CD14-positive monocyte (primary cell): ENCODE results near the gene G2E3. TPM values are rescaled to one million over a fixed set of nuclear protein-coding genes. Genes with fewer than 3 reads are reported as not detected.
"Not testable (repeated sequence)": the region's sequence is repeated elsewhere in the genome, so short reads cannot be mapped to it uniquely, and the experiment has no call there.

ENCODE experiments used
- DNase-seq, 3 donors: peaks; one replicate each; pipeline ENCODE4 v3.0.0-alpha.2; 2011 to 2022
- H2AFZ ChIP-seq: 2 replicates; pipeline ENCODE4 v1.6.0; 2012; ENCODE audit warnings: mild to moderate bottlenecking, low read depth, low read length, inconsistent platforms; ENCODE audit not compliant: insufficient read depth, poor library complexity, severe bottlenecking
- H3K27ac ChIP-seq, 2 donors: 1 replicate in 1 of 2; 2 replicates in 1 of 2; pipeline ENCODE4 v1.5.1; 2012 to 2013; ENCODE audit warnings: low read length in 2 of 2, control low read depth in 1 of 2, inconsistent platforms in 1 of 2, low read depth in 1 of 2, mild to moderate bottlenecking in 1 of 2
- H3K27me3 ChIP-seq, 2 donors: one replicate each; pipeline versions ENCODE4 v1.6.0 to v1.6.1; 2011 to 2013; ENCODE audit warnings: low read length in 2 of 2; ENCODE audit not compliant: control insufficient read depth in 2 of 2, insufficient read depth in 2 of 2
- H3K36me3 ChIP-seq, 2 donors: replicated peaks in 1 of 2; 1 replicate in 1 of 2; 2 replicates in 1 of 2; pipeline versions ENCODE4 v1.5.1 to v1.6.1; 2012 to 2013; ENCODE audit warnings: low read length in 2 of 2, control low read depth in 1 of 2, inconsistent platforms in 1 of 2, mild to moderate bottlenecking in 1 of 2; ENCODE audit not compliant: insufficient read depth in 2 of 2, control insufficient read depth in 1 of 2
- H3K4me1 ChIP-seq, 2 donors: 1 replicate in 1 of 2; 2 replicates in 1 of 2; pipeline versions ENCODE4 v1.5.1 to v1.6.1; 2012 to 2013; ENCODE audit warnings: low read length in 2 of 2, control low read depth in 1 of 2, inconsistent platforms in 1 of 2, mild to moderate bottlenecking in 1 of 2, moderate library complexity in 1 of 2; ENCODE audit not compliant: insufficient read depth in 2 of 2, control insufficient read depth in 1 of 2
- H3K4me2 ChIP-seq: replicated peaks from 2 replicates; pipeline ENCODE3; 2012; ENCODE audit warnings: low read length, moderate library complexity, mild to moderate bottlenecking; ENCODE audit not compliant: poor library complexity, severe bottlenecking; ENCODE audit errors: extremely low read depth
- H3K4me3 ChIP-seq, 3 experiments: fragments of 200-600 bp in 1 of 3; sonication (generic) in 1 of 3; replicated peaks in 1 of 3; 1 replicate in 2 of 3; 2 replicates in 1 of 3; pipeline ENCODE4 v1.5.1; 2011 to 2013; ENCODE audit warnings: low read length in 3 of 3, mild to moderate bottlenecking in 3 of 3, control low read depth in 2 of 3, low read depth in 2 of 3, inconsistent platforms in 1 of 3, moderate library complexity in 1 of 3
- H3K79me2 ChIP-seq: 2 replicates; pipeline ENCODE4 v1.6.0; 2012; ENCODE audit warnings: mild to moderate bottlenecking, control low read depth, inconsistent platforms, low read length, moderate library complexity; ENCODE audit not compliant: insufficient read depth
- H3K9ac ChIP-seq: 2 replicates; pipeline ENCODE4 v1.6.0; 2017; ENCODE audit warnings: low read length, mild to moderate bottlenecking; ENCODE audit not compliant: insufficient read depth, poor library complexity, severe bottlenecking
- H3K9me3 ChIP-seq, 2 donors: replicated peaks in 1 of 2; 1 replicate in 1 of 2; 2 replicates in 1 of 2; pipeline versions ENCODE4 v1.5.1 to v1.6.1; 2012 to 2013; ENCODE audit warnings: low read length in 2 of 2, control low read depth in 1 of 2; ENCODE audit not compliant: control insufficient read depth in 1 of 2, insufficient read depth in 1 of 2
- H4K20me1 ChIP-seq: 2 replicates; pipeline ENCODE4 v1.6.0; 2012; ENCODE audit warnings: mild to moderate bottlenecking, low read length, control low read depth, moderate library complexity; ENCODE audit not compliant: insufficient read depth
- H3K27ac Mint-ChIP-seq, 7 donors: one replicate each; pipeline ENCODE4 v1.8.0; 2020; ENCODE audit warnings: mild to moderate bottlenecking in 7 of 7, mixed read lengths in 7 of 7, moderate library complexity in 6 of 7, inconsistent platforms in 2 of 7
- H3K27me3 Mint-ChIP-seq, 3 donors: one replicate each; pipeline ENCODE4 v1.8.0; 2021 to 2022; ENCODE audit warnings: low read depth in 3 of 3, mild to moderate bottlenecking in 3 of 3, mixed read lengths in 3 of 3, moderate library complexity in 3 of 3, inconsistent platforms in 1 of 3
- H3K36me3 Mint-ChIP-seq, 2 donors: one replicate each; pipeline ENCODE4 v1.8.0; 2020; ENCODE audit warnings: mixed read lengths in 2 of 2, inconsistent platforms in 1 of 2, mild to moderate bottlenecking in 1 of 2
- H3K4me1 Mint-ChIP-seq: one replicate; pipeline ENCODE4 v1.8.0; 2020; ENCODE audit warnings: mild to moderate bottlenecking, mixed read lengths
- H3K4me3 Mint-ChIP-seq, 2 donors: one replicate each; pipeline ENCODE4 v1.8.0; 2020; ENCODE audit warnings: mild to moderate bottlenecking in 2 of 2, mixed read lengths in 2 of 2, moderate library complexity in 1 of 2
- H3K9me3 Mint-ChIP-seq, 7 donors: one replicate each; pipeline ENCODE4 v1.8.0; 2020 to 2022; ENCODE audit warnings: mixed read lengths in 7 of 7, mild to moderate bottlenecking in 6 of 7, moderate library complexity in 6 of 7, inconsistent platforms in 2 of 7
- WGBS: methylation state at CpG from one replicate; pipeline ENCODE4 v1.1.5; 2013; ENCODE audit warnings: missing lambda C conversion rate; ENCODE audit not compliant: insufficient coverage; 5-methylcytosine and 5-hydroxymethylcytosine counted together
- intact Hi-C, 2 donors: fragments of 100-400 bp; cut with micrococcal nuclease; formaldehyde crosslinking; loops; one replicate each; pipeline versions ENCODE4 v1.15.0 to v1.15.1; 2023
- polyA plus RNA-seq, 3 donors: library from polyadenylated mRNA; depleted of rRNA in 1 of 3; unstranded in 2 of 3; stranded (reverse) in 1 of 3; fragments of 300-500 nt in 2 of 3; fragments of >200 nt in 1 of 3; fragmentation: Illumina TruSeq in 2 of 3; gene quantifications; 1 replicate in 2 of 3; 2 replicates in 1 of 3; pipeline ENCODE4 v1.2.3, GENCODE V29; 2012 to 2021
- TF ChIP-seq, protein P1 (sequence below): fragments of 200-600 bp; IDR thresholded peaks from one replicate; pipeline ENCODE4 v1.8.0; 2022; ENCODE audit warnings: antibody characterized with exemption, mild to moderate bottlenecking

The G2E3 gene
- polyA plus RNA-seq, 3 donors: 5.6 to 12.1 (median 5.6) TPM

DNA sequence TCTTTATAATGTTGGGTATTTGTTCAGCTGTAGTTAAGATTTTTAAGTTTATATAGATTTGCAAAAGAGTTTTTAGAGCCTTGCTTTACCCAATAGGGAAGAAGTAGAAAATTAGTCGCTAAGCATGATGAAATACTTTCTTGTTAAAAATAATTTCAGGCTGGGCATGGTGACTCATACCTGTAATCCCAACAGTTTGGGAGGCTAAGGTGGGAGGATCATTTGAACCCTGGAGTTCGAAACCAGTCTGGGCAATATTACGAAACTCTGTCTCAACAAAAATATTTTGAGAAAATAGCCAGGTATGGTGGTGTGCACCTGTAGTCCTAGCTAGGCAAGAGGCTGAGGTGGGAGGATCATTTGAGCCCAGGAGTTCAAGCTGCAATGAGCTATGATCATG is 44.4 kb downstream of the G2E3 start:
- no CpG with 5 or more reads among the region's 3 CpGs for WGBS

DNA sequence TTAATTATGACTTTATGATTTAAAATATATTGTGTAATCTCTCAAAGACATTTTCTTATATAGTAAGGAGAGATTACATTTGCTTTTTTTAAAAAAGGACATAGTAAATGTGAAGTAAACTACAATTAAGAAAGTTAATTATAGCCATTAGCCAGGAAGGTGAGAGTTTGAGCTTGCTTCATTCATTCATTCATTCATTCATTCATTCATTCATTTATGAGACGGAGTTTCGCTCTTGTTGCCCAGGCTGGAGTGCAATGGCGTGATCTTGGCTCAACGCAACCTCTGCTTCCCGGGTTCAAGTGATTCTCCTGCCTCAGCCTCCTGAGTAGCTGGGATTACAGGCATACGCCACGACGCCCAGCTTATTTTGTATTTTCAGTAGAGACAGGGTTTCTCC is 45.7 kb downstream of the G2E3 start:
- H3K4me3 Mint-ChIP-seq, H3K9me3 Mint-ChIP-seq, H3K27me3 Mint-ChIP-seq, H3K27ac ChIP-seq, H3K27ac Mint-ChIP-seq, H4K20me1 ChIP-seq, H3K27me3 ChIP-seq, H3K4me2 ChIP-seq, DNase-seq, H2AFZ ChIP-seq, H3K4me1 Mint-ChIP-seq, H3K9ac ChIP-seq, H3K79me2 ChIP-seq, H3K4me1 ChIP-seq, H3K4me3 ChIP-seq, intact Hi-C loops, H3K9me3 ChIP-seq: not testable (repeated sequence)
- peaks cover 40 to 87% of the 10 kb centered on the region in 2 donors for H3K36me3 ChIP-seq
- peaks cover 52% of the 10 kb centered on the region in 2 donors for H3K36me3 Mint-ChIP-seq
- WGBS: 99% methylated on average over 7 of the region's 8 CpGs

More for the DNA sequence above, 44.4 kb downstream of the G2E3 start:
- H3K4me1 Mint-ChIP-seq: peaks cover 4% of the 10 kb centered on the region
- H4K20me1 ChIP-seq: no peaks in the 10 kb centered on the region
- no peaks in the 10 kb centered on the region for H3K9me3 Mint-ChIP-seq
- H3K9me3 ChIP-seq: no peaks in the 10 kb centered on the region
- no peak overlapping the region for H3K4me2 ChIP-seq
- no peak overlapping the region for H3K27ac ChIP-seq
- H3K9ac ChIP-seq: no peak overlapping the region
- no peaks in the 10 kb centered on the region for H3K4me1 ChIP-seq
- H3K79me2 ChIP-seq: no peaks in the 10 kb centered on the region
- H3K36me3 Mint-ChIP-seq: peaks cover 58 to 60% of the 10 kb centered on the region in 2 donors
- no peak for DNase-seq
- no peak overlapping the region for H2AFZ ChIP-seq
- TF ChIP-seq, protein P1, sequence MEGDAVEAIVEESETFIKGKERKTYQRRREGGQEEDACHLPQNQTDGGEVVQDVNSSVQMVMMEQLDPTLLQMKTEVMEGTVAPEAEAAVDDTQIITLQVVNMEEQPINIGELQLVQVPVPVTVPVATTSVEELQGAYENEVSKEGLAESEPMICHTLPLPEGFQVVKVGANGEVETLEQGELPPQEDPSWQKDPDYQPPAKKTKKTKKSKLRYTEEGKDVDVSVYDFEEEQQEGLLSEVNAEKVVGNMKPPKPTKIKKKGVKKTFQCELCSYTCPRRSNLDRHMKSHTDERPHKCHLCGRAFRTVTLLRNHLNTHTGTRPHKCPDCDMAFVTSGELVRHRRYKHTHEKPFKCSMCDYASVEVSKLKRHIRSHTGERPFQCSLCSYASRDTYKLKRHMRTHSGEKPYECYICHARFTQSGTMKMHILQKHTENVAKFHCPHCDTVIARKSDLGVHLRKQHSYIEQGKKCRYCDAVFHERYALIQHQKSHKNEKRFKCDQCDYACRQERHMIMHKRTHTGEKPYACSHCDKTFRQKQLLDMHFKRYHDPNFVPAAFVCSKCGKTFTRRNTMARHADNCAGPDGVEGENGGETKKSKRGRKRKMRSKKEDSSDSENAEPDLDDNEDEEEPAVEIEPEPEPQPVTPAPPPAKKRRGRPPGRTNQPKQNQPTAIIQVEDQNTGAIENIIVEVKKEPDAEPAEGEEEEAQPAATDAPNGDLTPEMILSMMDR: no peak
- H3K4me3 Mint-ChIP-seq: no peak overlapping the region
- H3K27me3 ChIP-seq: no peaks in the 10 kb centered on the region
- peaks cover 48 to 93% of the 10 kb centered on the region in 2 donors for H3K36me3 ChIP-seq
- intact Hi-C loops: no loop called here
- H3K27me3 Mint-ChIP-seq: no peaks in the 10 kb centered on the region
- no peak overlapping the region for H3K4me3 ChIP-seq
- no peak overlapping the region for H3K27ac Mint-ChIP-seq
